Gastroesophageal sphincter (tissue), 3 donors: Measurements from ENCODE around the gene NHS.

Experiments
- CTCF ChIP-seq, 4 experiments: fragments of 200-600 bp in 2 of 4; fragments of 450-650 bp in 2 of 4; sonication (generic) in 1 of 4; IDR thresholded peaks; one replicate each; pipeline ENCODE4 v1.5.1; 2017 to 2019; ENCODE audit warnings: antibody characterized with exemption in 4 of 4, mild to moderate bottlenecking in 2 of 4, moderate library complexity in 2 of 4
- EP300 ChIP-seq: sonication (generic); formaldehyde crosslinking; IDR thresholded peaks from one replicate; pipeline ENCODE4 v1.6.1; 2017; ENCODE audit warnings: antibody characterized with exemption, mild to moderate bottlenecking
- POLR2AphosphoS5 ChIP-seq: sonication (generic); formaldehyde crosslinking; IDR thresholded peaks from one replicate; pipeline ENCODE4 v1.6.1; 2017; ENCODE audit warnings: antibody characterized with exemption

- TF ChIP-seq CTCF (IDR thresholded peaks at IDR 0.05) (no peak), EP300 (no peak), POLR2AphosphoS5 (no peak)
These were observed 343.7 kb downstream of the NHS start for GRCh38 chrX:17718649-17719165.
